ENCODE results near the gene MS4A10.

MS4A10 gene

DNA sequence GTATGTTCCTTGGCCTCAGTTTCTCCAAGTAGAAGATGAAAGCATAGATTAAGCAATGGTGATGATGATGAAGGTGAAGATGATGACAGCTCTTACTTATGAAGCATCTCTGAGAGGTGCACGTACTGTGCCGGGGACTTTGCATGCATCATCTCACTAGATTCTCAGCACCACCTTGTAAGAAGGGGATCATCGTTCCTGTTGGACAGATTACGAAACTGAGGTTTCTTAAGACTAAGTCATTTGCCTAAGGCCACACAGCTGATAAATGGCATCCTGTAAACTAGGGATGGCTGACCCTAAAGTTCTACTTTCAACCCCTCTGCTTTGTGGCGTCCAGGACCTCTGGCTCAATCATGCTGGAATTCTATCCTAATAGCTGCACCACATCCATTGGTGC lies 19.8 kb upstream of the MS4A10 start:
- DNase-seq (ENCODE audit: low read depth in 2 of 2), result no peak

DNA sequence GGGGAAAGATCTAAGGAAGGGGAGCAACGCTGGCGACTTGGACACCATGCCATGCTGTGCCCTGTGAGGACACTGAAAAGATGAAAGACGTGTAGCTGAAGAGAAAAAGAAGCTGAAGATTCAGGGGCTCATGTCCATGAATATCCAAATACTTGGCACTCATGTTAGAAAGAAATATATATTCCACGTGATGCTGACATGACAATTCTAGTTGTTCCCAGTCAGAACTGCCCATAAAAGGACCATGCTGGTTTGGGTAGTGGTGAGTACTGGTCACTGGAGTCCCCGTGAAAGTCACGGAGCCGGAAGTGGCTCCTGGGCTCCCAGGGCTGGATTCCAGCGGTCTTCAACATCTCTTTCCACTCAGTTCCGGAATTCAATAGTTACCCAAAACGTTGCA lies 18.6 kb upstream of the MS4A10 start:
- DNase-seq (ENCODE audit: low read depth in 2 of 2), result no peak

DNA sequence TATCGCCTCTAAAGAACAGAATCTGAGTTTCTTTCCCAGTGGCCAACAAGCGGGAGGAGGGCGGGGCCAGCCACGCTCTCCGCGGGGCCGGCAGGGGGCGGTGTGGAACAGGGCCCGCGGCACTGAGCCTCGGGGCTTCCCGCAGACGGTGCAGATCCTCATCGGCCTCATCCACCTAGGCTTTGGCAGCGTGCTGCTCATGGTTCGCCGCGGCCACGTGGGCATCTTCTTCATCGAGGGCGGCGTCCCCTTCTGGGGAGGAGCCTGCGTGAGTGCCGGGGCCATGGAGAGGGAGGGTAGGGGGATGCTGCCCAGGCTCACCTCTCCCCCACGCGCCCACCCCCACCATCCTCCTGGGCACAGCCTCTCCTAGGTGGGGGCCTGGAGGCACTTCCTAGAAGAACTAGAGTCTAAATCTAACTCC lies 17.7 kb upstream of the MS4A10 start:
- DNase-seq (ENCODE audit: low read depth in 2 of 2), result no peak

DNA sequence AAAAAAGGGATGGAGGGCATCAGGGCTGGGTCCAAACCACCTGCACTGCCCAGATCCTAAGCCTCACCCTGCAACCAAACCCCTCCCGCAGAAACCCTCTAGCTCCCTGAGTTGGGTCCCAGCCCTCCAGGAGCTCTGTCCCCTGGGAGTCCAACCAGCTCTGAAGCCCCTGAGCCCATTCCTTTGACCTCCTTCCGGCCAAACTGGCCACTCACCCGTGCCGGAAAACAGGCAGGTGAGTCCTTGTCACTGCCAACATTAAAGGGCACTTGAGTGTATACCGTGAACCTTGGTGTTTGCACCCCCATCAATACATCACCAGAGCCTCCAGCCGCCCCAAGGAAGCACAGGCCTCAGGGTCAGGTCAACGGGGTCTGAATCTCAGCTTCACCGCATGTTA lies 16.9 kb upstream of the MS4A10 start:
- no peak for DNase-seq (ENCODE audit: low read depth in 2 of 2)

DNA sequence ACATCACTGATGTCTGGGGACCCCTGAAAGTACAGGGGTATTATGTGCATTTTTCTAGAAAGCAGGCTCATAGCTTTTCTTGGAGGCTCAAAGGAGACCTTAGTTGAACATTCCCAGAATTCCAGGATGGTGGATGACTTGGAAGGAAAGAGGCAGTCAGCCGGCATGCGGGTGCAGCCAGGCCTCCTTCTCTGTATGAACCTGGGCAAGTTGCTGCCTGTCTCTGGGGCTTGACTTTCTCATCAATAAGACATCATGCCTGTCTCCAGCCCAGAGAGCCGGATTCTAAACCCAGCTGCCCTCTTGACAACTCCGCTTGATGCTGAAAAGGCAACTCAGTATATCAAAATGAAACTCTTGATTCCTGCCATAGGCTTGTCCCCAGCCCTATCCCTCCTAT lies 15.9 kb upstream of the MS4A10 start:
- DNase-seq (ENCODE audit: low read depth in 2 of 2), result no peak

DNA sequence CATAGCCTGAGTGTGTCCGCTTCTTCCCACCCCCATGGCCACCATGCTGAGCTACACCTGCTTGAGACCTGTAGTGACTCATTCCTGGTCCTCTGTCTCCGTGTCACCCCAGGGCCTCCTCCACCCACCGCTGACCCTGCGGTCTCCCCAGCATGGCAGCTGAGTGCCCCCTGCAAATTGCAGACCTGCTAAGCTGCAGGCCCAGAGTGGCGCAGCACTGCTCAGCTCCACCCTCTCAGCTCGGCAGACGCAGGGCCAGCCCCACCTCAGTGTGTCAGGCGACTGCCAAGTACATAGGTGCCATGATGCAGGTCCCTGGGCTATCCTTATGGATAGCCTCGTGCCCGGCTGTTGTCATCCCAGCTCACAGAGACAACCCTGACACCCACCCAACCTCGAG lies 15.3 kb upstream of the MS4A10 start:
- DNase-seq (ENCODE audit: low read depth in 2 of 2), result no peak

DNA sequence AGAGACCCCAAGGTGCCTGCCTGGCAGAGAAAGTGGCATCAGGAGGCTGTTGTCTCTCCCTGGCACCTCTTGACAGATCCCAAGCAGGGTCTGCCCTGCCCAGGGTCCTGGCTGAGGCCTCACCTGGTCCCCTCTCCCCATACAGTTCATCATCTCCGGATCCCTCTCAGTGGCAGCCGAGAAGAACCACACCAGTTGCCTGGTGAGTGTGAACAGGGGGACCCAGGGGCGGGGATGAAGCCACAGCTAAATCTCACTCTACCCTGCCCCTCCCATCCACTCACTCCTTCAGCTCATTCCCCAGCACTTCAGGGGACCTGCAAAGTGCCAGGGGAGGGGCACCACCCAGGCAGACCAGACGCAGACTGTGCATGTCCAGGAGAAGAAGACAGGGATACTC lies 14.0 kb upstream of the MS4A10 start:
- no peak for DNase-seq (ENCODE audit: low read depth in 2 of 2)

DNA sequence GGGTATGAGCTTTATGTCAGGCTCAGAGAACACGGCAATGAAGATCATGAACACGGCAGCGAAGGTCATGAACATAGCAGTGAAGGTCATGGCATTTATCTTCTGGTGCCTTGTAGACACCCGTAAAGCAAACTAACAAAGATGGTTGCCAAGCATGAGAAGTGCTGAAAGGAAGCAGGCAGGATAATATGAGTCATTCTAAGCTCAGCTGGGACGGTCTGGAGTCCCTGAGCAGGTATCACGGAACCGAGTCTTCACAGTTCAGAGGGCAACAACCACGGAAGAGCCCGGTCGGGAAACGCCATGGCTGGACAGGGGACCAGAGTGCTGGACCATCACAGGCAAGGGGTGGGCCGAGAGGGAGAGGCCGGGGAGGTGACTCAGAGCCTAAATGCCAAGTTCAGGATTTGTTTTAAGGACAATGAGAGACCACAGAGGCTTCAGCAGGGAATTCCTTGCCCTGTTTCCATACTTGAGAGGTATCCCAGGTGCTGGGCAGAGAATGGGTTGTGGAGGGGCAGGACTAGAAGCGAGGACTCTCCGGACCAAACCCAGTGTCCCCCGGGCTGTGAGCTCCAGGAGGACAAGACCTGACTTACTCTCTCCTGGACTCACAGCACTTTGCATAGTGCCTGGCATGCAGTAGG lies 13.1 kb upstream of the MS4A10 start:
- DNase-seq (ENCODE audit: low read depth in 2 of 2), result no peak

DNA sequence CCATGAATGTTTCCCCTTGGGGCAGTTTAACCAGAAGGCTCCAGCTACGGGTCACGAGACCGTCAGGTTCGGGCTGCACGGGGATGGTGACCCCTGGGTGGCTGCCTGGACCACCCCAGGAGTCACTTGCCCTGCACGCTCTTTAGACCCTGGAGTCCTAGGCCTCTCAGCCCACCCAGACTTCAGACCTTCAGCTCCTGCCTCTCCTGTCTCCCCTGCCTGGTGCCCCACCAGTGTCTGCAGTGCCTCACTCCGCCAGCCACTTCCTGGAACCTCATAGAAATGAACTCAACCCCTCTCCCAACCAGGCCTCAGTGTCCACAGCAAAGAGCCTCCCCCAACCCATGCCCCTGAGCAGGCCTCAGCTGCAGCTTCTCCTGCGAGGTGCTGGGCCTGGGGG lies 12.5 kb upstream of the MS4A10 start:
- DNase-seq (ENCODE audit: low read depth in 2 of 2), result no peak

DNA sequence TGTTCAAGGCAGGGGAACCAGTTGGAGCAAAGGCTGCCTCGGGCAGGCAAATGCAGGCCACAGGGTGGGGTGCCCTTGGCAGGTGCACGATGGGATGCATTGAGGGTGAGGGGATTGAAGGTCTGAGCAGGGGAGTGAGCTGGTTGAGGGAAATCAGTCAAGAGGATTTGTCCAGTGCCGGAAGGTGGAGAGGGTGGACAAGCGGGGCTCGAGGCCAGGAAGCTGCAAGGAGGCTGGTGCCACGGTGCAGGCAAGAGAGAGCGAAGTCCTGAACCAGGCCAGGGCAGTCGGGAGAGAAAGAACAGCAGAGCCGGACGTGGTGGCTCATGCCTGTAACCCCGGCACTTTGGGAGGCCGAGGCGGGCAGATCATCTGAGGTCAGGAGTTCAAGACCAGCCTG lies 10.4 kb upstream of the MS4A10 start:
- DNase-seq (ENCODE audit: low read depth in 2 of 2), result no peak

DNA sequence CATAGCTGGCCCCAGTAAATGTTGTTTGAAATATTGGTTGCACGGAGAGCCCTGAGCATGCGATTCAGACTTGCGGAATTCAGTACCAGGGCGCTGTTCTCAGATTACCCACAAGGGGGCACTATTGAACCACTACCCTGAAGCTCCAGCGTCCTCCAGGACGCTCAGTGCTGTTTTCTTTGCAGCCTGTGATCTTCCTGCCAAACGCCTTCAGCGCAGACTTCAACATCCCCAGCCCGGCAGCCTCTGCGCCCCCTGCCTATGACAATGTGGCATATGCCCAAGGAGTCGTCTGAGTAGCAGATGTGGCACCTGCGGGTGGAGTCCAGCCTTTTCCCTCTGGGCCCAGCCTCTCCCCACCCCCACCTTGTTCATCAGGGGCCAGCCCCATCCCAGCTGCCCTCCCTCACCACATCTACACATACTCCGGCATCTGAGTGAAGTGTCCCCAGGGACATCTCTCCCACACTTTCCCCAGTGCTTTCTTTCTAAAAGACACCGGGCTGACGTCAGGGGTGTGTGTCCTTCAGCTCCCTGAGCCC lies 9.6 kb upstream of the MS4A10 start:
- peak; percentile 63 to 76 for DNase-seq (ENCODE audit: low read depth in 2 of 2)

DNA sequence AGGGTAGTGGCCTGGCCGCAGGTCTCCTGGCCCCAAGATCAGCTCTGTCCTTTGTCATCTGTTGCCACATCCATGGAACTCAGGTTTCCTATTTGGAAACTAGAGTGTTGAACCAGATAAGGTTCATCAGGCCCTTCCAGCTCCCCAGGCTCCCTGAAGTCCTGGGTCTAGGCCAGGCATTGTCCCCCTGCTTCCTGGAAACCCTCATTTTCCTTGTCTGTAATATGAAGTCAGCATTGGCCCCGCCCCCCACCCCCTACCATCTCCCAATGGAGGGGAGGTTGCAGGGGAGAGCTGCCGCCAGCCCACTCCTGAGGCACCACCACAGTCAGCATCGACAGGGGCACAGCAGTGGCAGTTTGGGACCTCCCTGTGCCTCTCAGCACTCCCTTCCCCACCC lies 9.0 kb upstream of the MS4A10 start:
- DNase-seq (ENCODE audit: low read depth in 2 of 2), result no peak

DNA sequence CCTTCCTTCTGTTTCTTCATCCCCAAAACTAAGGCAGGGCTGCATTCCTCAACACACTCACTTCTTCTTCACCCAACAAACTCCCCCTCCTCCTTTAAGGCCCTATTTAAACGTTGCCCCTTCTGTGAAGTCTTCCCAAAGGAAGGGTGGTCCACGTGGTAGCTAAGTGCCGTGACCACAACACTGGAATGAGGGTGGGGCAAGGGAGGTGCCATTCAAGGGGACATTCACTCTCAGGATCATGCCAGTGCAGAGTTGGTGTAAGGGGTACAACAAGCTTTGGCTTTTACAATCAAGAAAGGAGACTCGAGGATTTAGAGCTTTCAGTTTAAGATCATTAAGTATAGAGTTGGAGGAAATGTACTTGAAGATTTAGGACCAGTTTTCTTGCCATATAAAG lies 8.0 kb upstream of the MS4A10 start:
- DNase-seq (ENCODE audit: low read depth in 2 of 2), result no peak

DNA sequence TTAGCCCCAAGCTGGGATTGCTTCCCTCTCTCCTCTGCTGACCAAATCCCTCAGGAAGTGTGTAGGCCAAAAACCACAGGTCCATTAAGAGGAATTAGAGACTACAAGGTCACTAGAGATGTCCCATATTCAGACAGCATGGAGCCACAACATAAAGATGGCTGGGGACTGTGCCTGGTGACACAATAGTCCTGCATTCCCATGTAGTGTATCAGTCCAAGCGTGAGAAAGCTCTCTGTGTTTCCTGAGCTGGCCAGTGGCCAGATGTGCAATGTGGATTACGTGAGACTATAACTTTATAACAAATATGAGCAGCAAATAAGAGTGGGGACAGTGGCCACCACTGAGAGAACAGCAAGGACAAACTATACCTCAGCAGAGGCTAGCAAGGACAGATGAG lies 7.6 kb upstream of the MS4A10 start:
- no peak for DNase-seq (ENCODE audit: low read depth in 2 of 2)

DNA sequence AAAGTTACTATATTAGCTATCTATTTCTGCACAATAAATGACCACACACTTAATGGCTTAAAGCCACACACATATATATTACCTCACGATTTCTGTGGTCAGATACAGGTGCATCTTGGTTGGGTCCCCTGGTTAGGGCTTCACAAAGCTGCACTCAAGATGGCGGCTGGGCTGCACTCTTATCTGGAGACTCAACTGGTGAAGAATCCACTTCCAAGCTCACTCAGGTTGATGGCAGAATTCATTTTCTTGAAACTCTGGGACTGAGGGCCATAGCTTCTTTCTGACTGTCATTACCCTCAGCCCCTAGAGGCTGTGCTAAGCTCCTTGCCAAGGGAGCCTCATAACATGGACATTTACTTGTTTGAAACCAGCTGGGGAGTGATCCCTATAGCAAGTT lies 5.1 kb upstream of the MS4A10 start:
- no peak for DNase-seq (ENCODE audit: low read depth in 2 of 2)

DNA sequence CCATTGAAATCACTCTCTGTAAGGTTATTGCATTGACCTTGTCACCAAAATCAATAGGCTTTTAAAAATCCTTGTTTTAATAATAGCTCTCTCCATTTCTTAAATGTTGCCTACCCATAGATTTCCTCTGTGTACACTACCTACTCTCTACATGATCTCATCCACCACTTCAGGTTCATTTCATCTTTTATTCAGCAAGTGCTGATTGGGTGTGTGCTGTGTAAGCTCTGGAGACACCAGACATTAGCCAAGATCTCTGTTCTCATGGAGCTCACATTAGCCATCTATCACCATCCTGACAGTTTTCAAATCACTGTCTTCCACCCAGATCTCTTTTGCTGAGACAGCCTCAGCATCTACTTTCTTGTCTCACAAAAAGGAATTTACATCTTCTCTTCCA lies 4.4 kb upstream of the MS4A10 start:
- no peak for DNase-seq (ENCODE audit: low read depth in 2 of 2)

DNA sequence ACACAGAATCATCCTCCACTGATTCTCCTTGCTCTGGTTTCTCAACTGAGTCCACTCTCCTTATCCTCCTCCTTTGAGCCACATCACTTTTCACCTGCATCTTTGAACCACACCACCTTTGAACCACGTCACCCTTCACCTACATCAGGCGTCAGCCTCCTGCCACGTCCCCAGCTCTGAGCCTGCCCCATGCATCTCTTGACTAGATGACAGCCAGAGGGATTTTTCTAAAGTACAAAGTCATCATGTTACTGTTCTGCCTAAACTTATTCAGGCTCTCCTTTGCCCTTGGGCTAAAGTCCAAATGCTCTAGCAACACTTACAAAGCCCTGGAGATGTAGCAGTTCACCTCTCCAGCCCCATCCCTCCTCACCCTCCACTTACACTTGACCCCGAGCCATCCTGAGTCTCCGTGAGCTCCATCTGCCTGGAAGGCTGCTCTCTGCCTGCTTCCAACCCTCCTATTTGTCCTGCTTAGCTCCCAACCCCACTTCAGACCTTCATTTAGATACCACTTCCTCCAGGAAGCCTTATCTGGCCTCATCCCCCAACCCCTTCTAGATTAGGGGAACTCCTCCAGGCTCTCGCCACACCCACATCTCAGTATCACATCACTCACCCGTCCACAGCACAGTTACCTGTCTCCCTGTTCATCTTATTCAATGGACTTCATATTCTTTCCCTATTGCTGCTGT lies 3.7 kb upstream of the MS4A10 start:
- DNase-seq (ENCODE audit: low read depth in 2 of 2), result no peak

DNA sequence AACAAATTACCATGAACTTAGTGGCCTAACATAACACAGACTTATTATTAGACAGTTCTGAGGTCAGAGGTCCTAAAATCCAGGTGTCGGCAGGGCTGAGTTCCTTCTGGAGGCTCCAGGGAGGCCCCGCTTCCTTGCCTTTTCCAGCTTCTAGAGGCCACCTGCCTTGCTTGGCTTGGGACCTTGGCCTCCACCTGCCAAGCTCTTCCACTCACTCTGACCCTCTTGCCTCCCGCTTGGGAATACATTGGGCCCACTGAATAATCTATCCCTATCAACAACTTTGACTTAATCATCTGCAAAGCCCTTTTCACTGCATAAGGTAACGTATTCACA lies 3.2 kb upstream of the MS4A10 start:
- DNase-seq (ENCODE audit: low read depth in 2 of 2), result no peak

DNA sequence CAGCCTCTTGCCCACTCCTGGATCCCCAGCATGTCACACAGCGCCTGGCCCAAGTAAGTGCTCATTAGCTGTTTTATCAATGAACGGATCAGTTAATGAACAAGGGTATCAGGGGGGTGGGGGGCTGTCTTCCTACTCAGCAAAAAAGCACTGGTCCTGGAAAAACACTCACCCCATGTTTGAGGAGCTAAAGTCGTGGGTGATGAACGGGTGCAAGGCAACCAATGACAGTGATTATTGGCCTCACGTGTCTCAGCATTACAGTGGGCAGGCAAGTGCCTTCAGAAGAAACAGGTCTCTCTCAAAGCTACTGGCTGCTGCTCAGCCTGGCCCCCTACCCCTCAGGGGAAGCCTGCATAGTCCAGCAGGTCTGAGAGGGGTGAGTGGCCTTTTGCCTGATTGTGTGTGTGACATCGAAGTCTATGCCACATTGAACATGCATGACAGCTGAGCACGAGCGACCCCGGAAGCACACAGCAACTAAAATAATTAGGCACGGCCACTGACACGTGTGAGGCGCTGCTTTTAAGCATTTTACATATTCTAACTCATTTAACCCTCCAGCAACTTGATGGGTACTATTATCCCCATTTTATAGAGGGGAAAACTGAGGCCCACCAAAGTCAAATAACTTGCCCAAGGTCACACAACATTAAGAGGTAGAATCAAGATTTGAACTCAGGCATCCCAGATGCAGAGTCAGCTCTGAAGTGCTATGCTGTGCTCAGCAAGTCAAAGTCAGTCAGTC lies 2.6 kb upstream of the MS4A10 start:
- DNase-seq (ENCODE audit: low read depth in 2 of 2), result no peak

DNA sequence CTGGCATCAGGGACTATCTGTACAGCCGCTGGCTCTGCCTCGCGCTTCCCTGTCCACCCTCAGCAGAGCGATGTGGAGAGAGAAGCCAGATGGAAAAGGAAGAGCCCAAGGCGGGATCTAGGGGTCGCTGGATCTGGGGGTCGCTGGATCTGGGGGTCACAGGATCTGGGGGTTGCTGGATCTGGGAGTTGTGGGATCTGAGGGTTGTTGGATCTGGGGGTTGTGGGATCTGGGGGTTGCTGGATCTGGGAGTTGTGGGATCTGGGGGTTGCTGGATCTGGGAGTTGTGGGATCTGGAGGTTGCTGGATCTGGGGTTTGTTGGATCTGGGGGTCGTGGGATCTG lies 2.0 kb upstream of the MS4A10 start:
- no peak for DNase-seq (ENCODE audit: low read depth in 2 of 2)

DNA sequence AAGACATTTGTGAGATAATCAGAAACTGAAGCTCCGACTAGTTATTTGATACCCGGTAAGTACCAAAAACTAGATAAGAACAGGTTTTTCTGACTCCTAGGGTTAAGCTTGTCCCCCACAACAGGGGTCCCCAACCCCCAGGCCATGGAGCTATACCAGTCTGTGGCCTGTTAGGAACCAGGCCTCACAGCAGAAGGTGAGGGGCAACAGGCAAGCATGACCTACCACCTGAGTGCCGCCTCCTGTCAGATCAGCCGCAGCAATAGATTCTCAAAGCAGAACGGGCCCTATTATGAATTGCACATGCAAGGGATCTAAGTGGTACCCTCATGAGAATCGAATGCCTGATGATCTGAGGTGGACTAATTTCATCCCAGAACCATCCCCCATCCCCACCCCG lies 1.2 kb upstream of the MS4A10 start:
- DNase-seq (ENCODE audit: low read depth in 2 of 2), result no peak

DNA sequence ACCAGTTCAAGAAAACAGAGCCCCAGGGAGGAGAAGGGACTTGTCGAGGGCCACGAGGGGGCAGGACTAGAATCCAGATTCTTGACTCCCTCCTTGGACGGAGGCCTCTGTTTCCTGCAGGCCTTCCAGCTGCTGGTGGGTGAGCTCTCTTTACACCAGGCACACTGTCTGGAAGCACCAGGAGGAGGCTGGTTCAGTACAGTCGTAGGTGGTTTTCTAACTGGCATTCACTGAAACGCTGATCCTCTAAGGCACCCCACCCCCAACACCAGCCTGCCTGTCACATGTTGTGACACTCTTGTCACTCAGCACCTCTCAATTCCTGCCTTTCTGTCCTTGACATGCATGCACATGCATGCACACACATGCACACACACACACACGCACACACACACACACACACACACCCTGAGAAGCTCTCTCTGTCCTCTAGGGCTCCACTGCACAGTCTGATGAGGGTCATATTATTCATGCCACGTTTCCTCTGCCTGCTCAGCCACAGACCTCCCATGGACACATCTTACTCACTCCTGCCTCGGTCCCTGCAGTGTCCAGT lies 751 bp downstream of the MS4A10 start:
- DNase-seq (ENCODE audit: low read depth in 2 of 2), result no peak
